ENCODE measurements around the gene GRIN2C. TPM values are rescaled to one million over a fixed set of nuclear protein-coding genes. Genes with fewer than 3 reads are reported as not detected.

The GRIN2C gene
- total and polyA plus RNA-seq, 2 donors (not counting 1 experiment from before 2014, with no cell fraction given), result 0.03 TPM; not detected in 1

DNA sequence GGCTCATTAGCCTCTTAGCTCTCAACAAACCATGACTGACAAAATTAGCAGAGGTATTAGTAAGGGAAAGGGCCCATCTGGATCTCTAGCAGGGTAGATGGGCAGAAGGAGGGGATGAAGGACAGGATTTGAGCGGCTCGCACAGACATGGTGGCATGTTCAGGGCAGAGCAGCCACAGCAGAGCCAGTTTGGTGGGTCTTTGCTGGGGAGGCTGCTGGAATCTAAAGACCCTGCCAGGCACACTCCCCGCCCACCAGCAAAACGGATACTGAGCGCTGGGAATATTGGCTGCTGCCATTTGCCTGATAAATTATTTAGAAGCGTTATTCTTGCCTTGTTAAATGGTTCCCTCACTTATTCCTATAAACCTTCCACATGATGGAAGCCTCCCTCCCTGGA, 62.8 kb downstream of the GRIN2C start:
- ATAC-seq (ENCODE audit: low read depth) (no peak), DNase-seq (no peak)
- no peaks in the 10 kb centered on the region for H3K4me1 ChIP-seq (ENCODE audit: control insufficient read depth in 2 of 2, insufficient read depth in 2 of 2, low read length in 2 of 2)
- no peak overlapping the region for H3K9ac ChIP-seq (ENCODE audit: low read length)
- CTCF ChIA-PET, result interaction anchor here (8.7 kb wide), 1 partner anchor 64 kb away, joined by 181 read pairs; the partner anchor contains the start of gene GRIN2C
- H2AFZ ChIP-seq (ENCODE audit: insufficient read depth, low read depth, low read length, poor library complexity, severe bottlenecking), result no peak overlapping the region
- no peak overlapping the region for H3K27ac ChIP-seq (ENCODE audit: low read length in 2 of 2)
- TF ChIP-seq, protein P1, sequence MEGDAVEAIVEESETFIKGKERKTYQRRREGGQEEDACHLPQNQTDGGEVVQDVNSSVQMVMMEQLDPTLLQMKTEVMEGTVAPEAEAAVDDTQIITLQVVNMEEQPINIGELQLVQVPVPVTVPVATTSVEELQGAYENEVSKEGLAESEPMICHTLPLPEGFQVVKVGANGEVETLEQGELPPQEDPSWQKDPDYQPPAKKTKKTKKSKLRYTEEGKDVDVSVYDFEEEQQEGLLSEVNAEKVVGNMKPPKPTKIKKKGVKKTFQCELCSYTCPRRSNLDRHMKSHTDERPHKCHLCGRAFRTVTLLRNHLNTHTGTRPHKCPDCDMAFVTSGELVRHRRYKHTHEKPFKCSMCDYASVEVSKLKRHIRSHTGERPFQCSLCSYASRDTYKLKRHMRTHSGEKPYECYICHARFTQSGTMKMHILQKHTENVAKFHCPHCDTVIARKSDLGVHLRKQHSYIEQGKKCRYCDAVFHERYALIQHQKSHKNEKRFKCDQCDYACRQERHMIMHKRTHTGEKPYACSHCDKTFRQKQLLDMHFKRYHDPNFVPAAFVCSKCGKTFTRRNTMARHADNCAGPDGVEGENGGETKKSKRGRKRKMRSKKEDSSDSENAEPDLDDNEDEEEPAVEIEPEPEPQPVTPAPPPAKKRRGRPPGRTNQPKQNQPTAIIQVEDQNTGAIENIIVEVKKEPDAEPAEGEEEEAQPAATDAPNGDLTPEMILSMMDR (IDR thresholded peaks at IDR 0.05), result no peak
- no peak for TF ChIP-seq EZH2 (IDR thresholded peaks at IDR 0.05; ENCODE audit: borderline replicate concordance, insufficient read depth, low read depth, low read length, poor library complexity, severe bottlenecking)
- H3K27me3 Mint-ChIP-seq, result no peaks in the 10 kb centered on the region
- WGBS (ENCODE audit: insufficient coverage), result 99% methylated on average over 6 of the region's 6 CpGs
- H3K27ac Mint-ChIP-seq, result no peak overlapping the region
- H3K79me2 ChIP-seq (ENCODE audit: control insufficient read depth, insufficient read depth, low read length), result no peaks in the 10 kb centered on the region
- H3K9me3 ChIP-seq (ENCODE audit: control extremely low read depth in 1 of 3, control insufficient read depth in 2 of 3, insufficient read depth in 1 of 3, low read length in 2 of 3), result no peaks in the 10 kb centered on the region
- H3K9me3 Mint-ChIP-seq (ENCODE audit: insufficient read depth), result no peaks in the 10 kb centered on the region
- H3K4me3 ChIP-seq (ENCODE audit: control extremely low read depth in 1 of 5, extremely low read depth in 1 of 5, insufficient read depth in 1 of 5, low read depth in 2 of 5, low read length in 4 of 5), result no peak overlapping the region
- H3K4me3 Mint-ChIP-seq, result no peak overlapping the region
- POLR2A ChIA-PET, result no interaction called here
- H3K36me3 ChIP-seq (replicated peaks in 1 of 2; ENCODE audit: control extremely low read depth in 1 of 2, control insufficient read depth in 1 of 2, extremely low read depth in 1 of 2, insufficient read depth in 2 of 2, low read length in 1 of 2), result peaks cover 4 to 55% of the 10 kb centered on the region in 2 experiments
- no peaks in the 10 kb centered on the region for H3K4me1 Mint-ChIP-seq
- no peaks in the 10 kb centered on the region for H3K27me3 ChIP-seq (replicated peaks in 1 of 4; ENCODE audit: control extremely low read depth in 1 of 4, control insufficient read depth in 3 of 4, insufficient read depth in 4 of 4, low read length in 3 of 4)
- intact Hi-C loops (cut with micrococcal nuclease), result no loop called here
- H3K4me2 ChIP-seq (replicated peaks; ENCODE audit: low read depth, low read length, poor library complexity, severe bottlenecking), result no peak overlapping the region
- no peaks in the 10 kb centered on the region for H4K20me1 ChIP-seq (ENCODE audit: control insufficient read depth, insufficient read depth, low read length, poor library complexity, severe bottlenecking)

DNA sequence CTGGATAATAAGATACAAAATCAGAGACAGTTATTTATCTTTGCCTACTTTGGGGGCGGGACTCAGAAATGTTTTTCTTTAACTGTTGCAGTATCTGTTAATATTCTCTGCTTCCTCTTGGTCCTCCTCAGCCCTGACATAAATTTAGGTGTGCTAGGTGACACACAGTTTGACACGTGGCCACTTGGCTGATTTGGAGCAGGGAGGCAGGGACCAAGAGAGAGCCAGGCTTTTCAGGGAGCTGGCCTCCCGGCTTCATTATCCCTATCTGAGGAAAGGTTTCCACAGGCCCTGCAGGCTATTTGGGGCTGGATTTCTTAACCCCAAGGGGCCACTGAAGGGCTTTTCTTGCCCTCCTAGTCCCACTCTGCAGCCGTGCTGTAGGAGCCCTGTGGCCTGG, 63.5 kb downstream of the GRIN2C start:
- no peak for ATAC-seq (ENCODE audit: low read depth)
- H3K36me3 ChIP-seq (replicated peaks in 1 of 2; ENCODE audit: control extremely low read depth in 1 of 2, control insufficient read depth in 1 of 2, extremely low read depth in 1 of 2, insufficient read depth in 2 of 2, low read length in 1 of 2), result peaks cover 4 to 53% of the 10 kb centered on the region in 2 experiments
- TF ChIP-seq, protein P1 (IDR thresholded peaks at IDR 0.05), result no peak
- no peak for TF ChIP-seq EZH2 (IDR thresholded peaks at IDR 0.05; ENCODE audit: borderline replicate concordance, insufficient read depth, low read depth, low read length, poor library complexity, severe bottlenecking)
- Mint-ChIP-seq H3K4me1 (peaks cover 4% of the 10 kb centered on the region), H3K4me3 (no peak overlapping the region), H3K27me3 (no peaks in the 10 kb centered on the region), H3K9me3 (ENCODE audit: insufficient read depth) (no peaks in the 10 kb centered on the region), H3K27ac (no peak overlapping the region)
- intact Hi-C loops (cut with micrococcal nuclease), result no loop called here
- peaks cover 2 to 5% of the 10 kb centered on the region in 2 donors for H3K4me1 ChIP-seq (ENCODE audit: control insufficient read depth in 2 of 2, insufficient read depth in 2 of 2, low read length in 2 of 2)
- H3K27me3 ChIP-seq (replicated peaks in 1 of 4; ENCODE audit: control extremely low read depth in 1 of 4, control insufficient read depth in 3 of 4, insufficient read depth in 4 of 4, low read length in 3 of 4), result no peaks in the 10 kb centered on the region
- no peak for DNase-seq
- no peaks in the 10 kb centered on the region for H3K9me3 ChIP-seq (ENCODE audit: control extremely low read depth in 1 of 3, control insufficient read depth in 2 of 3, insufficient read depth in 1 of 3, low read length in 2 of 3)
- no peaks in the 10 kb centered on the region for H3K79me2 ChIP-seq (ENCODE audit: control insufficient read depth, insufficient read depth, low read length)
- no peaks in the 10 kb centered on the region for H4K20me1 ChIP-seq (ENCODE audit: control insufficient read depth, insufficient read depth, low read length, poor library complexity, severe bottlenecking)
- H3K4me2 ChIP-seq (replicated peaks; ENCODE audit: low read depth, low read length, poor library complexity, severe bottlenecking), result no peak overlapping the region
- 88% methylated on average over 3 of the region's 4 CpGs for WGBS (ENCODE audit: insufficient coverage)
- H3K9ac ChIP-seq (ENCODE audit: low read length), result no peak overlapping the region
- no peak overlapping the region for H3K4me3 ChIP-seq (ENCODE audit: control extremely low read depth in 1 of 5, extremely low read depth in 1 of 5, insufficient read depth in 1 of 5, low read depth in 2 of 5, low read length in 4 of 5)
- ChIA-PET CTCF (interaction anchor here (0.8 to 8.7 kb wide), 2 partner anchors 54 to 65 kb away, joined by 3 to 181 read pairs; partner anchors contain the start of gene GRIN2C), POLR2A (interaction anchor here (0.7 kb wide), 1 partner anchor 196 kb away, joined by 3 read pairs; no protein-coding TSS in a partner anchor)
- no peak overlapping the region for H3K27ac ChIP-seq (ENCODE audit: low read length in 2 of 2)
- no peak overlapping the region for H2AFZ ChIP-seq (ENCODE audit: insufficient read depth, low read depth, low read length, poor library complexity, severe bottlenecking)
